HG03060 (cell line): Measurements from ENCODE around the gene JOSD2.
A peak's percentile ranks its signal among the peaks of the same experiment; 100 is the strongest.

Experiments used
- ATAC-seq: cut with Tn5 transposase; IDR thresholded peaks from one replicate; pipeline ENCODE4 v1.9.1; 2021; ENCODE audit warnings: low read depth, moderate number of reproducible peaks; ENCODE audit not compliant: unreplicated experiment

The JOSD2 gene, protein sequence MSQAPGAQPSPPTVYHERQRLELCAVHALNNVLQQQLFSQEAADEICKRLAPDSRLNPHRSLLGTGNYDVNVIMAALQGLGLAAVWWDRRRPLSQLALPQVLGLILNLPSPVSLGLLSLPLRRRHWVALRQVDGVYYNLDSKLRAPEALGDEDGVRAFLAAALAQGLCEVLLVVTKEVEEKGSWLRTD

DNA sequence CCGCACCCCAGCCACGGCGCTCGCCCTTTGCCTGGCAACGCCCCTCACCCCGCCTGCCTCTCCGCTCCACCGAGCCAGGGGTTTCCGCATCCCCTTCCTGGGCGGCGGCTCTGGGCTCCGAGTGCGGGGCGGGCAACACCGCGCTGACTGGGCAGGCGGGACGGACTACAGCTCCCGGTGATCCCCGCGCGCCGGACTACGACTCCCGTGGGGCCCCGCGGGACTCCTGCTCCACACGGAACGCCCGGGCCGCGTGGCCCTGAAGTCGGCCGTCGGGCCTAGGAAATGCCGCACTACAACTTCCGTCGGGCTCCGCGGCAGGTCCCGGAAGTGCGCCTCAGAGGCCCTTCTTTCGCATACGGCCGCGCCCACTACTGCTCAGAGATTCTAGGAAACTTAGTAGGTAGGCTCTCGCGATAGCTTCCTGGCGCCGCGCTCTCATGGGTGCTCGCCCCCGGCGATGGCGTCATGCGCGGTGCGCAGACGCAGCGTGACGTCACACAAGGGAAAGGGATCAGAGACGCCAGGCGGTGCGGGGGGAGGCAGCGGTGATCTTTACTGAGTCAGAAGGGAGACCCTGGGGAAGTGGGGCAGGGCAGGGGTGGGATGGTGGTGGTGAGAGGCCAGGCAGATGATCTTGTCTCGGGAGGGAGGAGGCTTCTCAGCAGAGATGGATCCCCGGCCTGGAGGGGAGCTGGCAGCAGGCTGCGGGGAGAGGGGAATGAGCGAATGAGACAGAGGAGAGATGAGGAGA, at the start of gene JOSD2:
Gene JOSD2 (minus strand): TSS at position 123 of the 754 bp plus-strand sequence. CDS start 760 bp downstream, outside the sequence.
- ATAC-seq, result peak; percentile 86

DNA sequence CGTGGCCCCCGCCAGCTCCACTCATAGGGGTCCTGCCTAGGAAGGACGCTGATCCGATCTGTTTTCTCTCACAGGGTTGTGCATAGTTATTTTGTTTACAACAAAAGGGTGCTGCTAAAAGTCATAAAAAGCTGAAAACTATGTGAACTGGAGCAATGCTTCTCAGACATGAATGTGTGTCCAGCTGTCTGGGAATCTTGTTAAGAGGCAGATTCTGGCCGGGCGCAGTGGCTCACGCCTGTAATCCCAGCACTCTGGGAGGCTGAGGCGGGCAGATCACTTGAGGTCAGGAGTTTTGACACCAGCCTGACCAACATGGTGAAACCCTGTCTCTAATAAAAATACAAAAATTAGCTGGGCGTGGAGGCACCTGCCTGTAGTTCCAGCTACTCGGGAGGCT, 48.6 kb upstream of the JOSD2 start:
- no peak for ATAC-seq

DNA sequence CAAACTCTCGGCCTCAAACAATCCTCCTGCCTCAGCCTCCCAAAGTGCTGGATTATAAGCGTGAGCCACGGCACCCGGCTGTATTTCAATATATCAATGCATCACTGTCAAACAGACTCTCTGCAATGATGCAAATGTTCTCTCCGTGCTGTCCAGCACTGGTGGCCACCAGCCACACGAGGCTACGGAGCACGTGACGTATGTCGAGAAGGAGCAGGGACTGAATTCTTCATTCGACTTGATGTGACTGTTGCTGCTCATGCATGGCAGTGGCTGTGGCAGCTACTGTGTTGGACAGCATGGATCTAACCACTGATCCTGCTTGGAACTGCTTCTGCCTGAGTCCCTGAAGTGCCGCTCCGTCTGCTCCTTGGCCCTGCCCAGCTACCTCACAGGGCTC, 47.5 kb upstream of the JOSD2 start:
- no peak for ATAC-seq

DNA sequence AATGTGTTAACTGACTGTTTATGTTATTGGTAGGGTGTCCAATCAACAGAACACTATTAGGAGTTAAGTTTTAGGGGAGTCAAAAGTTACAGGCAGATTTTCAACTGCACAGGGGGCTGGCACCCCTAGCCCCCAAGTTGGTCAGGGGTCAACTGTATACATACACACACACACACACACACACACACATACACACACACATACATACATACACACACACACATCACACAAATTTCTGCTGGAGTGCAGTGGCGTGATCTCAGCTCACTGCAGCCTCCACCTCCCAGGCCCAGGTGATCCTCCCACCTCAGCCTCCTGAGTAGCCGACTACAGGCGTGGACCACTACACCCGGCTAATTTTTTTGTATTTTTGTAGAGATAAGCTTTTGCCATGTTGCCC, 47.0 kb upstream of the JOSD2 start:
- ATAC-seq, result no peak

DNA sequence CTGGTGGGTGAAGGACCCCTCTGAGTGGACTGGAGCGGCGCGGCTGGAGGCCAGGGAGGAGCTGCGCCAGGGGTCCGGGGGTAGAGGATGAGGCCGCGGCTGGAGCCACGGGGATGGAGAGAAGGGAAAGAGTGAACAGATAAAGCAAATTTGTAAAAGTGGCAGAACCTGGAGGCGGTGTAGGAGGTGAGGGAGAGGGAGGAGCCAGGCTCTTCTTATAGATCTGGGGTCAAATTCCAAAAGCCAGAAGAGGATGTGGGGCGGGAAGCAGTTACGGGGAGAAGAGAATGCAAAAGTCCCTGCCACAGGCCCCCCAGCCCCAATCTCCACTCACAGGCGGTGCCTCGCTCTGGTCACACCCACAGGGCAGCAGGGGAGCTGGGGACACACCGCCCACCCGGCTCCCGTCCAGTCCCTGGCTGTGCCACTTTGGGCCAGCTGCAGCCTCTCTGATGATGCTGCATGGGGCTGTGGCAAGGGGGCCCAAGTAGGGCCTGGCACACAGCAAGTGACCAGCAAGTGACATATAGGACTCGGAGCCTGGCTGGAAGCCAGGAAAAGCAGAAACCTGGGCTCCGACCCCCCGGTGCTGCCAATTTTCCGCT, 46.1 kb upstream of the JOSD2 start:
- ATAC-seq, result no peak

DNA sequence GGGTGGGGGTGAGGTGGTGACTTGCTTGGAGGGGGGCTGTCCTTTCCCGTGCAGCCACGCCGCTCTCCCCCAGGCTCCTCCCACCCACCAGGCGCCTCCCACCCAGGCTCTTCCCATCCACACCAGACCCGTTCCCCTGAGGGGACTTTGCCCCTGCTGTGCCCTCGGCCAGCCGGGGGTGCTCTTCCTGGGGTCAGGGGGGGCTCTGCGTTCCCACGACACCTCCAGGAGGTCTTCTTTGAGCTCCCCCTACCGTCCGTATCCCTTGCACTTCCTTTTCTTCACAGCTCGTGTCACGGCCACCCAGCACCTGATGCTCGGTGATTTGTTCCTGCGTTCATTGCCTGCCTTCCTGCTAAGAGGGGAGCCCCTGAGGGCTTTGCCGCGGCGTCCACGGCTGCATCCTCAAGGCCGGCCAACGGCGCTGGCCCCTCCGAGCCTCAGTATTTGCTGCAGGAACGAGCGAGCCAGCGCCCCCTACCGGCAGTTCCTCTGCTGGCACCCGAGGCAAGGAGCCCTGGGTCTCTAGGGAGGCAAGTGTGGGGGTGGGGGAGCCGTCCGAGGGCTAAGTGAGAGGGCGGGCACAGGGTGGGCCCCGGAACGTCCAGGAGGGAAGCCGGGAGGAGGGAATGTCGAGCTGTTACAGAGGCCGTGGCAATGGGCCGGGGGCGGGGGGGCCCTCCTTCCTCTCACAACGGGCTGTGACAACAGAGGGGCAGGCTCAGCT, 45.5 kb upstream of the JOSD2 start:
- no peak for ATAC-seq

DNA sequence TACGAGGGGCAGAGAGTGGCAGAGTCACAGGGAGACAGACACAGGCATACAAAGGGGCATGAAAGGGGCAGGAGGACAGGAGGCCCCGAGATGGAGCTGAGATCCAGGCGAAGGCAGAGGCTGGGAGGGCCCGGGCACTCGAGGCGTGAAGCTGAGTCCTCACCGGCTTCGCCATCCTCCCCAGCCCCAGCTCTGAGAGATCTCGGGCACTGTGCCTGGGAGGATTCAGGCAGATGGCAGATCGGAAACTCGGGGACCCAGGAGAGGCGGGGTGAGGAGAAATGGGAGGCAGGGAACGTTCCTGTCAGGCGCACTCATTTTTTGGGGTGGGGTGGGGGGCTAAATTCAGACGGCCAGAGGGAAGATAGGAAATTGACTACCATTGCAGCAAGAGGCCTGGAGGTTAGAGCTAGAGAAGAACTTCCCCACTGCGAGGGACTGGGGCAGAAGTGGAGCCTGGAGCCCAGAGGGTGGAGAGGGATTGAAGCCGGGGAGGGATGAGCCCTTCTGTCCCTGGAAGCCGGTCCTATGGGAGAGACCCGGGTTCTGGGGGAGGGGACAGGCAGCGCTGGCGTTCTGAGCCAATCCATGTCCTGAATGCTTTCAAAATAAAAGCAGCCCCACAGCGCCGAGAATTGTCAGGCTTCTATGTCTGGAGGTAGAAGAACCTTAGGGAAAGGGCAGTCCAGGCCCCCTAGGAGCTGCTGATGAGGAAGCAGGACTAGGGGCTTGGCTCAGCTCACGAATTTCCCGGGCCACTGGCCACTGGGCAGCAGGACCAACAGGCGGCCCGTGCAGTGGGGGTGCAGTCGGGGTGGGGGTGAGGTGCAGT, 44.7 kb upstream of the JOSD2 start:
- ATAC-seq, result no peak

DNA sequence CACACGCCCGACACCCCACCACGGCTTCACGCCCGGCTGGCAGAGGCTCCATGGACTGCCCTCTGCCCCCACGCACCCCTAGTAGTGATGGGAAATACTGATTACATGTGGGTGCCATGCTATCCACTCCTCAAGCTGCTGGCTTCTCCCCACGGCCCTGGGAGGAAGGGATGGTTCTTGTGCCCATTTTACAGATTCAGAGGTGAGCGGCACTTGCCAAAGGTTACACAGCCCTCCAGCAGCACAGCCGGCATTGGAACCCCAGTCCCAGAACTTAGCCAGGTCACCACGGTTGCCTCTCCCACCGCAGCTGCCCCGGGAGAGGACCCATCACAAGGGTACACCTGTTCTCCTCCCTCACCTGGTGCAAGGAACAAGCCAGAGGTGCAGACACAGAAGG, 44.0 kb upstream of the JOSD2 start:
- no peak for ATAC-seq

DNA sequence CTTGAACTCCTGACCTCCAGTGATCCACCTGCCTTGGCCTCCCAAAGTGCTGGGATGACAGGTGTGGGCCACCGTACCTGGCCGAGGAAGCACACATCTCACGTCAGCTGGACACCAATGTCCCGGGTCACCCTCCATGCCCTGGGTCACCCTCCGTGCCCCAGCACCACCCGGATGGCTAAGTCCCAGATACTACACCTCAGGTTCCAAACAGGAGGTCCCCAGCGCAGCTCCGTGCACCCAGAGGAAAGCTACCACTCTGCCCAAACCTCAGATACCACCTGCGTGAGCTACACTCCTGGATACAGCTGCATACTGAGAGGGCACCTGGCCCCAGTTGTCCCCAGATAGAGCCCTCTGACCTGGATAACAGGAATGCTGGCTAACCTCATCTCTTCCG, 43.2 kb upstream of the JOSD2 start:
- ATAC-seq, result no peak

DNA sequence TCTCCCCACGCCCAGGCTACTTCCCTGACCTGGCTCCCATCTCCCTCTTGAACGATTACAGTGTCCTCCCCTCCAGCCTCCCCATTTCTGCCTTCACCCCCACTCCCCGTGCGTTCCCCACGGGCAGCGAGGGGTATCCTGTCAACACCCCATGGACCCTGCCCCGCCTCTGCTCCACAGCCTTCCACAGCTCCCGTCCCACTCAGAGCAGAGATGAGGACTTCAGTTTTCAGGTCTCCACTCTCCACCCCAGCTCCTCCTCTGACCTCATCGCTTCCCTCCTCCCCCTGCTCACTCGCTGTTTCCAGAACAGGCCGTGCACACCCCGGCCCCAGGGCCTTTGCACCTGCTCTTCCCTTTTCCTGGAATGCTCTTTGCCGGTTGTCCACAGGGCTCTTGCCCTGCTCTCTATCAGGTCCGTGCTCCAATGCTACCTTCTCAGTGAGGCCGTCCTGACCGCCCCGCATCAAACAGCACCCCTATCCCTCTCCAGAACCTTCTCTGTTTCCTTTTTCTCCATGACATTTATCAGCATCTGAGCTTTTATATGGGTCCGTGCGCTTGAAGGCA, 42.2 kb upstream of the JOSD2 start:
- ATAC-seq, result no peak

DNA sequence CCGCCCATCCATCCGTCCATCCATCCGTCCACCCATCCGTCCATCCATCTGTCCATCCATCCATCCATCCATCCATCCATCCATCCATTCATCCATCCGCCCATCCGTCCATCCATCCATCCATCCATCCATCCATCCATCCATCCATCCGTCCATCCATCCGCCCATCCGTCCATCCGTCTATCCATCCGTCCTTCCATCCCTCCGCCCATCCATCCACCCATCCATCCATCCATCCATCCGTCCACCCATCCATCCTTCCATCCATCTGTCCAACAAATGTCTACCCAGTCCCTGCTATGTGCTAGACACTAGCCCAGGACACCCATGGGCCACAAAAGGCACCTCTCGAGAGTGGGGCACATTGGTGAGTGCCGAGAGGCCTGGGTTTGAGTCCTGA, 41.5 kb upstream of the JOSD2 start:
- no peak for ATAC-seq

DNA sequence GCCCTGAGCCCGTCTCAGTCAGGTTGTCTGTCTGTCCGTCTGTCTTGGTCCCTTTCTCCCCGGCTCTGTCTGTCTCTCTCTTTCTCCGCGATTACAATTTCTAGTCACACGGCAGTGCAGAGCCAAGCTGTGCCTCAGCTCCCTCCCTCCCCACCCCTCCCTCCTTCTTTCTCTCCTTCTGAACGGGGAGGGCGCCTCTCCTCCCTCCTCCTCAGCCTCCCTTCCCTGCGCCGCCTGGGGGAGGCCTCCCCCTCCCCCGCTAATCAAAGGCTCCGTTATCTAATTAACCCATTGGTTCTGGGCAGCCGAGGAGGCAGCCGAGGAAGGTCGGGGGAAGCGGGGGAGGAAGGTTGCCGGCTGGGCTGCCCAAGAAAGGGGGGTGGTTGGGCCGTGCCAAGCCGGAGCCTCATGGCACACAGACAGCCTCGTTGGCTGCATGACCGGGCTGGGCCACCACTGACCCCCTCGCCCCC, 40.8 kb upstream of the JOSD2 start:
- no peak for ATAC-seq

DNA sequence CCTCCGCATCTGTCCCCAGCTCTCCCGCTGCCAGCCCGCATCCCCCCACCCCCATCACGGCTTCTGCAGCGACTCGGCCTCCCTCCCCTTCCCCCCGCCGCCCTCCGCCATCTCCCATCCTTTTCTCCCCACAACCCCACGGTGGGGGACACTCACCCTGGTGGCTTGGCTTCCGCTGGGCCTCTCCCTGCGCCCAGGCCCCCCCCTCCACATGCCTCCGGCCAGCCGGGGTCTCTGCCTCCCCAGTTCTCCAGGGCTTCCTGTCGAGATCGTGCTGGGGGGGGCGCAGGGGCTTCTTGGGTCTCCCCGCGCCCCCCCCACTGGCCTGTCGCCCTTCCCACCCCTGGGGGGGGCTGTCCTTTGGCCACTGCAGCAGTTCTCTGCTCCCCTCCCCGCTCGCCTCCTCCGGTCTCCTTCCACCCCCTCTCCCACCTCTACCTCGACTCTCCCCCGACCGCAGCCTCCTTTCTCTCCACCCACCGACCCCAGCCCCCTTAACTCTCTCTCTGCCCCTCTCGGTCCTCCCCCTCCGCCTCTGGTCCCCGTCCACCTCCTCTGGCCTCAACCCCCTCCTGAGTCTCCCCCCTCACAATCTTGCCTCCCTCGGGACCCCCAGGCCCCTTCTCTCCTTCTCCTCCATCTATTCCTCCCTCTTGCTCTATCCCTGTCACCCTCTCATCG, 40.2 kb upstream of the JOSD2 start:
- no peak for ATAC-seq

DNA sequence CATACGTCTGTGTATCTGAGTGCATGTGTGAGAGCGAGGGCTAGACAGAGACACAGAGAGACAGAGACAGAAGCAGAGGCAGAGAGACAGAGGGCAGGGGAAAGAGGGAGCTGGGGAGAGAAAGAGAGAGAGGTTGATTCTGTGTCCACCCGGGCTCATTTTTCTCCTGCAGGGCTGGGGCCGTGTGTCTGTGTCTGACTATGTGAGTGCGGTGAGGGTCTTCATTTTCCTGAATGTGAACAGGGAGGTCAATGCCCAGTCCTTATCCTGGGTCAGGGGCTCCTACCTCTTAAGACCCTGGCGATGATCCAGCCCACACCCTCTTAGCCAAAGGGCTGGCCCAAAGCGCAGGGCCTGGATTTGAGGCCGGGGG, 39.6 kb upstream of the JOSD2 start:
- no peak for ATAC-seq

DNA sequence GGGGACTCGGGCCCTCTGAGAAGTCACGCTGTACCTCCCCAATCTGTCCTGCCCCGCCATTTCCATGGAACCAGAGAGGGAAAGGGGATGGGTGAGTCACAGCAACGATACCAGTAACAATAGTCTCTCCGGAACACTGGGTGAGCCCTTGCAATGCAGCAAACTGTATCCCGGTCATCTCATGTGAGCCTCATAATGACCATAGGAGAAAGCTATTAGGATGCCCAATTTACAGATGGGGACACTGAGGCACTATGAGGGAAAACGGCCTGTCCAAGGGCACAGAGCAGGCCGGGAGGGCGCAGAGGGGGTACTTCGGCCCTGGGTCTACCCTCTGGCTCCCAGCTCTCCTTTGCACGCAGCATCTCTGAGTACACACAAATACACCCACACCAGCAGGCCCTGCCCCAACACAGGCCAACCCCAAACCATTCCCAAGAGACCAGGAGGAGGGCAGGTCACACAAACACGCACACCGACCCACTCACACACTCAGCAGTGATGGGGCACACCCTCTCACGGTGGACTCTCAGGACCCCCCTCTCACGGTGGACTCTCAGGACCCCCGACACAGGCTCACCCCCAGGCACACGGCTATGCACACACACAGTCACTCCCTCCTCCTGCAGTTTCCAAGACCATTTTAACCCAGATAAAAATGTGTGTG, 39.1 kb upstream of the JOSD2 start:
- no peak for ATAC-seq

DNA sequence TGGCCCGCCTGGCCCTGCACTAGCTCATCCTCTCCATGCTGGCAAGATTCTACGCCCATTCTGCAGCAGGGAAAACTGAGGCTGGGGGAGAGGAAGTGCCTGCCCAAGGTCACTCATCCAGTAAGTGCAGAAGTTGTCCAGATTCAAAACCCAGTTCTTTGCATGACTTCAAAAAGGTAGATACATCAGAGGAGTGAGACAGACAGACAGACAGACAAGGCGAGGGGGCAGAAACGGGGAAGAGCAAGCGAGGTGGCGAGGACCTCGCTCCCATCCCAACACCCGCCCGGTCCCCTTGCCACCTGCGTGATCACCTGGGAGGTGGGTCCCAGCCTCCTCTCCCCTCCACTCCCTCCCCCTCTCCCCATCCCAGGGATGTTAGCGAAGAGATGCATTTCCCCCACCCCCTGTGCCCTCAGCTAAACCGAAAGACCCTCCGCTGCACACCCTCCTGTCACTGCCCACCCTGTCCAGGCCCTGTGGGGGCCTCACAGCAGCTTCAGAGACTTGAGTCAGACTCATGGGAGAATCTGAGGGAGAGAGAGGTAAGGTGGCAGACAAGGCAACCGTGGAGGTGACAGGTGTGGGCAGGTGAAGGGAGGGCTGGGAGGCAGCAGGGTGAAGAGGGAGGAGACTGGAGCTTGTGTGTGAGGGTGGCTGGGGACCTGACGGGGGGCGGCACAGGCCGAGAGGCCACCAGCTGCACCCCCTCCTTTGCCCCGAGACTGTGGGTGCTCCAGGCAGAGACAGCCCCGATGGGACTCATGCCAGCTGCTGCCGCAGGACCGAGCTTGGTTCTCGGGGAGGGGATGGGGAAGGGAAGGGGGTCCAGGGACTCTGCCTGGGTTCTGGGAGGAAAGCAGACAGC, 38.3 kb upstream of the JOSD2 start:
- ATAC-seq, result no peak

DNA sequence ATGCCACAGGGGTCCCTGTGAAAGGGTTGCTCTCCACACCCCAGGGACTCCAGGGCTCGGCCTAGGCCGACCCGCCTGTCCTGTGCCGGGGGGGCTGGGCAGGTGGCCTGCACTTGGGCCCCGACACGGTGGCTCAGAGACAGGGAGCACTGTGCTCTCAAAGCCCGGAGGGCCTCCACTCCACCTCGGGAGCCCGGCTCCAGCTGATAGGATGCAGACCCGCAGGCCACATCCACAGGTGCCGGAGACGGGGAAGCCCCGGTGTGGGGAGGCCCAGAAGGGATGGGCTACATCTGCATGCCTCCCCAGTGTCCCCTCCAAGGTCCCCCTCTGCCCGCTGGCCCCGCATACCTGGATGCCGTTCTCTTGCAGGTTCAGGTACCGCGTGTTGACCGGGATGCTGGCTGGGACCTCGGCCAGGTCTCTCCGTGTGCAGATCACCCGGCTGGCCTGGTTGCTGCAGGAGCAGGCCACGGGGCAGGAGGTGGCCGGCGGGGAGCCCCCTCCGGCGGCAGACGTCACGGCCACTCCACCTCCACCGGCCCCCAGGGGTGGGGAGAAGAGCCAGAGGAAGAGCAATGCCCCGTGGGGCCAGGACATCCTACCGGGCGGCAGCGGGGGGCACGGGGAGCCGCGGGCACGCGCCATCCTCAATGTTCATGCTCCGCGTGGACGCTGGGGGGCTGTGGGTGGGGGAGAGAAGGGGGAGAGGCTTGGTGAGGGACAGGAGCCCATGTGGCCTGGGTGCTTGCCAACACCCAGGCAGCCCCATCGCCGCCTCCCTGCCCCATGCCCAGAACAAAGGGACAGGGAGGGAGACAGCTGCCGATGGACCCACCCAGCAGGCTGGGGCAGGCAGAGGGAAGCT, 37.4 kb upstream of the JOSD2 start:
- ATAC-seq, result no peak
